SK-MEL-5 (cell line): ENCODE data around the gene QPCTL. TPM values are rescaled to one million over a fixed set of nuclear protein-coding genes. Genes with fewer than 3 reads are reported as not detected.

Experiments used
- DNase-seq: peaks from one replicate; pipeline ENCODE4 v3.0.0-alpha.2; 2016; ENCODE audit warnings: low read depth, low spot score
- in situ Hi-C: cut with HindIII; loops from 2 replicates; pipeline ENCODE4 v1.10.0; 2016; ENCODE audit warnings: low sequenced_read_pairs, high pct_unique_total_duplicates, low pct_unique_long_range_greater_than_20kb
- polyA plus RNA-seq, 2 experiments: library from polyadenylated mRNA; depleted of rRNA; stranded (reverse); fragments of >200 nt; gene quantifications; 2 replicates each; pipeline ENCODE4 v1.2.3, GENCODE V29; 2015
- total RNA-seq: library from RNA; depleted of rRNA; stranded (reverse); fragments of >200 nt; shearing (Covaris generic); gene quantifications from 2 replicates; pipeline ENCODE4 v1.2.3, GENCODE V29; 2014; rRNA removed

QPCTL gene
- total RNA-seq: 10.0 and 14.3 TPM in 2 replicates
- polyA plus RNA-seq (2015; cell fraction: cytosol; rRNA removed): 29.0 and 34.5 TPM in 2 replicates
- polyA plus RNA-seq (2015; cell fraction: nucleus; rRNA removed): 32.1 and 81.1 TPM in 2 replicates

- peak; percentile 99 for DNase-seq
- in situ Hi-C loops: no loop called here
Observed at GRCh38 chr19:45692187-45693105, at the start of gene QPCTL. Gene QPCTL, plus strand, starts transcription at chr19:45692666. Its CDS starts 38 bp downstream, at chr19:45692704.

GRCh38 chr19:45643024-45643926 is 49.2 kb upstream of the QPCTL start:
- peak; percentile 85 for DNase-seq
- in situ Hi-C loops: no loop called here

DNA sequence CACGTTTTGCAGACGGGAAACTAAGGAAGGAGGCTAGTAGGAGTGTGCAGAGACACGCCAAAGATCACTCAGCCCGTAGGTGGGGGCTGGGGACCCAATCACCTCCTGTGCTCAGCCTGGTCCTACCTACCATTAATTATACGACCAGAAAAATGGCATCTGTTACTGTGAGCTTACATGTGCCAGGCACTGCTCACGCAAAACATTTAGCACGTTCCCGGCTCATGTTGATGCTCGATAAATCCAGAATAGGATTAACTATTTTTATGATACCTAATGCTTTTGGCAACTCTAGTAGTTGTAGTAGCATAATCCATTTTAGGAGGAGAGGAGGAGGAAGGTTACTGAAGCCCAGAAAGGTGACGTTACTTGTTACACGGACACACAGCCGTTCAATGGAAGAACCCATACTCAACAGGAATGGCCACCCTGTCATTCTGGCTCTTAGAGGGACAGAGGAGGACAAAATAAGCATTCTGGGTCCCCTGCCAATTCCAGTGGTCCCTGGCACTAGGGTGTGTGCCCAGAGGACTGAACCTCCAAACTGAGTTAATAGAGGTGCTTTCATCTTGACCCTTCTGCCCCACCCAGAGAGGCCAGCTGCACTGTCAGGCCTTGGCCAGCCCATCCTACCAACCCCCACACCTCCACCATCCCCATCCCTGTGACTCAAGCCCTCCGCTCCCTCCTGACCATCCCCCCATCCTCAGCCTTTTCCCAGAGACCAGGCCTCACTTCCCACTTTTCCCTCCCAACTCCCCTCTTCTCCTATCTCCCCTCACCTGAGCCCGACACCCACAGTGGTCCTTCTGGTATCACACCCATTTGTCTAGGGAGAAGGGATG is 48.3 kb upstream of the QPCTL start:
- in situ Hi-C loops: no loop called here
- DNase-seq: no peak

DNA sequence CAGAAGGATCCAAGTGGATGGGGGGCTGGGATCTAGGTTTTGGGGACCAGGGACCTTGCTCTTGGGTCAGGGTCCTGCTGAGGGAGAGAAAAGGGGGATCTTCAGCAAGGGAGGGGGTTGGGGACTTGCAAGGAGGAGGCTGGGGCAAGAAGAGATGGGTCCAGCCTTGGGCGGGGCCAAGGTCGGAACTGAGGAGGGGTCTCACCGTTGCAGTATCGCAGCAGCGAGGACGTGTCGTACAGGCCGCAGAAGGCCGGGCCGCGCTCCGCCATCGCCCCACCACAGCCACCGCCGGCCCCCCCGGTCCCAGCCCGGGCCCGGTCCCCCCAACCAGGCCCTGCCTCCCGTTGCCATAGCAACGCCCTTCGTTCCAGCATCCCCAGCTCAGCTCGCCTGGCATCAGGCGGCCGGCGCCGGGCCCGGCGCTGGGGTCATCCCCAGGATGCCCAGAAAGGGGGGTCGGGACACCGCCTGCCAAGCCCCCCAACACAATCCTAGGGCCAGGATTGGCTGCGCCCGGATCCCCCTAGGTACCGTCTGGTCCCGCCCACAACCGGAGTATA is 47.3 kb upstream of the QPCTL start:
- in situ Hi-C loops: no loop called here
- DNase-seq: no peak

DNA sequence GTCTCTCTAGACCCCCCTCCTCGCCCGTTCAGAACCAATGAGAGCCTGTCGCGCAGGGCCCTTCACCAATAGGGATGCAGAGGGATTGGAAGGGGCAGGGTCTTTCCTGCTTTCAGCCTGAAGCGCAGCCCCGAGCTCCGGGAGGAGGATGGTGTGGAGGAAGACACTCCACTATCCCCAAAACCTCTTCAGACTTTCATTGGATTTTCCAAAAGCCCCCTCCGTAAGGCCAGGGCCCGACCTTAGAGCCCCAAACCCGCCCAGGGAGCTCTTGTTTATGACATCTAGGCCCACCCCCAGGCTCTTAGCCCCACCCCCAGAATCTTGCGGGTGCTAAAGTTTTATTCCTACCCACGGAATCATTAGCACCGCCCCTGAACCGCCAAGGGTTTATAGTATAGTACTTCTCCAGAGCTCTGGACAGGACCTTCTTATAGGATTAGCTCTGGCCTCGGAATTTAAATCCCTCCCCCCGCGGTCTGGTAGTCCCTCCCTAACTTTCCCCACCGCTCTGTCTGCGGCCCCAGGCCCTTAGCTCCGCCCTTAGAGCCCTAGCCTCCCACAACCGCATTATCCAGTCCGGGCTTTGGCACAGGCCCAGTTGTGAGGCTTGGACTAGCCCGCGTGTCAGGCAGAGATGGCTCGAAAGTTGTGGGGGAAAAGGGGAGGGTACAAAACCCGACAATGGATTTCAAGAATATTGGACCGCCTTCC is 46.7 kb upstream of the QPCTL start:
- DNase-seq: peak; percentile 95
- in situ Hi-C loops: no loop called here

GRCh38 chr19:45646345-45646698 is 46.1 kb upstream of the QPCTL start:
- DNase-seq: no peak

DNA sequence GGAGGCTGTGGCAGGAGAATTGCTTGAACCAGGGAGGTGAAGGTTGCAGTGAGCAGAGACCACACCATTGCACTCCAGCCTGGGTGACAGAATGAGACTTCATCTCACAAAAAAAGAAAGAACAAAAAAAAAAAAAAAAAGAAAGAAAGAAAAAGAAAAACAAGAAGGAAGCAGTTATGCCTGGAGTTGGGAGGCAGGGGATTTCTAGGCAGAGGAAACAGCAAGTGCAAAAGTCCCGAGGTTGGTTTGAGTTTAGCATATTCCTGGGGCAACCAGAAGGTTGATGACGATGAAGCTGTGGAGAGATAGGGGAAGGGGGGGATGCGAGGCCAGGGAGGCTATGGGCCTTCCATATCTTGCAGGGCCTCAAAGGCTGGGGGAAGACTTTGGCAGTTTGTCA is 41.7 kb upstream of the QPCTL start:
- DNase-seq: no peak
- in situ Hi-C loops: no loop called here

More at GRCh38 chr19:45646345-45646698, 46.1 kb upstream of the QPCTL start:
- in situ Hi-C loops: no loop called here

GRCh38 chr19:45653634-45654033 is 38.8 kb upstream of the QPCTL start:
- no peak for DNase-seq
- in situ Hi-C loops: no loop called here

DNA sequence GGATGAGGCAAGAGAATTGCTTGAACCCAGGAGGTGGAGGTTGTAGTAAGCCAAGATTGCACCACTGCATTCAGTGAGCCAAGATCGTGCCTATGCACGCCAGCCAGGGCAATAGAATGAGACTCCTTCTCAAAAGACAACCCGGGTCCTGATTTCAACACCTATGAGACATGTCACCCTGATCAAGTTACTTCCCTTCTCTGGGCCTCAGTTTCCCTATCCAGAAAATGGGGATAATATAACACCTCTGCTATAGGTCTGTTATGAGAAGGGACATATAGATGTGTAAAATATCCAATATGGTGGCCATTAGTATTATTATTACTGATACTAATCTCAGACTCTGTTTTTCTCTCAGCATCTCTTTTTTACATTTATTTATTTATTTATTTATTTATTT is 37.4 kb upstream of the QPCTL start:
- in situ Hi-C loops: no loop called here
- DNase-seq: no peak

GRCh38 chr19:45657520-45658167 is 34.8 kb upstream of the QPCTL start:
- no peak for DNase-seq
- in situ Hi-C loops: no loop called here

DNA sequence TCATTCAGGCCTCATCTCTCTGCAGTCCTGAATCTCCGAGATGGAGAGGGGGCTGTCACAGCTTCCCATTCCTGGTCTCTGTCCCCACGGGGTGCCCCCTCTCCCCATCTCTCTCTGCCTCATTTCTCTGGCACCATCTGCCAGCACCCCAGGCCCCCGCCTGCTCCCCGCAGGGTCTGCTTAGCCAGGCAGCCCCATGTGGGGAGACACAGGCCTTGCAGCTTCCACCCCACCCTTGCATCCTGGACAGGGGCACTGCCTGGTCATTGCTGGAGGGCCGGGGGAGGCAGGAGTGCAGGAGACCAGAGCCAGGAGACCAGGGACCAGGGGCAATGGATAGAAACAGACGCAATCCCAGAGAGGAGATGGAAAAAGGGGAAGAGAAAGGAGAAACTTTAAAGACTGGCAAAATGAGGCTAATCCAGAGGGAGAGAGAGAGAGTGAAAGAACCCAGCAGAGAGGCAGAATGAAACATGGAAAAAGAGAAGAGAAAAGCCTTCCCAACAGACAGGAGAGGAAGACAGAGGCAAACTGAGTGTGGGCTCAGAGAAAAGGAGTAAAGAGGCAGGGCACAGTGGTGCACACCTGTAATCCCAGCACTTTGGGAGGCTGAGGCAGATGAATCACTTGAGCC is 33.3 kb upstream of the QPCTL start:
- DNase-seq: no peak
- in situ Hi-C loops: no loop called here

DNA sequence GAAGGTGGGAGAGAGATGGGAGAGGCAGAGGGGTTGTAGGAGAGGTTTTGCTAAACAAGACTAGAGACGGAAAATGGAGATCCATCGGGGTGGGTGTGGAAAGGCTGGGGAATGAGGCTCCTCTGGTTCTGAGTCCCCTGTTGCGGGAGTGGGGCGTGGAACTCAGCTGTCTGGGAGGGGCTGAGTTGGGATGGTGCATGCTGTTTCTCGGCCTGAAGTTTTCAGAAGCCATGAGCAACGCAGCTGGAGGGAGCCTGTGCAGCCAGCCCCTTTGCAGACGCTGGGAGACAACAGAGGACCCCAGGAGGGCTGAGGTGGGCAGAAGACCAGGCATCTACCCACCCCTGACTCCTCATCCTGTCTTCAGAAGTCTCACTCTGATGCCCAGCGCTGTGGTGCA is 31.8 kb upstream of the QPCTL start:
- in situ Hi-C loops: no loop called here
- DNase-seq: no peak

DNA sequence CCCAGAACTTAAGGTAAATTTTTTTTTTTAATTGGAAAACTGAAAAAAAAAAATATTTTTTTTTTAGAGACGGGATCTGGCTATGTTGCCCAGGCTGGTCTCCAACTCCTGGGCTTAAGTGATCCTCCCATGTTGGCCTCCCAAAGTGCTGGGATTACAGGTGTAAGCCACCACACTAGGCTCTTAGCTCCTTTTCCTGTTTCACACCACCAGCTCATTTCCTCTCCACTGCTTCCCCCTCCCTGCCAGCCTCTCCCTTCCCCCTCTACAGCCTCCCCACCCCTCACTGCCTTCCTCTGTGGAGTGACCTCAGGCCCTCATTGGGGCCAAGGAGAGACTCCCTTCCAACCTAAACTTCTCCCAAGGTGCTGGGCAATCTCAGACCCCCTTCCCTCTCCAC is 28.7 kb upstream of the QPCTL start:
- in situ Hi-C loops: no loop called here
- no peak for DNase-seq

GRCh38 chr19:45664575-45664974 is 27.9 kb upstream of the QPCTL start:
- no peak for DNase-seq
- in situ Hi-C loops: no loop called here

DNA sequence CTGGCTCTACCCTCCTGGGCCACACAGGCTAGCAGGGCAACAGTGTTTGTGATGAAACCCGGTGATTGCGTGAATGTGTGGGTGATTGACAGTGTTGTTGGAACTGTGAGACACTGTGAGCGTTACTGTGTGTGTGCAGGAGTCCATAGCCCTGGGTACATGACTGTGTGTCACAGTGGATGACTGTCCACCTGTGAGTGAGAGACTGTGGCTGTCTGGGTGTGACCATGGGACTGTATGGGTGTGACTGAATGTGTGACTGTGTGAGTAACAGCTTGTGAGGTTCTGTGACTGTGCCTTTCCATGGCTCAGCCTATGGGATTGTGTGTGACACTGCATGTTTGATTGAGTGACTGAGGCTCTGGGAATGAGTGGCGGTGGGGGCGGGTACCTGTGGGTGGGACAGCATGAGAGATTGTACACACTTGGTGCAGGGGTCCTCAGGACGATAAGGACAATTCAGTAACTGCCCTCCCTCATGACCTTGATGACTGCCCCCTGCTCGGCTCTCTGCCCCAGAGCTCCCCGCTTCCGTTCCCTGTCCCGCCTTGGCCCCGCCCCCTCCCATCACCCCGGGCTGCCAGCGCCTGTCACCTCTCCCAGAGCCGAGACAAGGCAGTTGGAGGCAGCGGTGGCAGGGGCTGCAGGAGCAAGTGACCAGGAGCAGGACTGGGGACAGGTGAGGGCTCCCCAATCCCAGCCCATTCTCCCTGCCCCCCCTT is 24.7 kb upstream of the QPCTL start, which contains the start of gene GIPR:
TSS of gene GIPR (plus strand) at position 602 of the 722 bp plus-strand sequence. CDS start 1,300 bp downstream, outside the sequence.
- peak; percentile 20 for DNase-seq

More for the DNA sequence above, 24.7 kb upstream of the QPCTL start, which contains the start of gene GIPR:
- in situ Hi-C loops: no loop called here
